Measurements from ENCODE around the gene SEMA3C.
A peak's percentile ranks its signal among the peaks of the same experiment; 100 is the strongest.
"Not testable (repeated sequence)": the region's sequence is repeated elsewhere in the genome, so short reads cannot be mapped to it uniquely, and the experiment has no call there.

The SEMA3C gene

DNA sequence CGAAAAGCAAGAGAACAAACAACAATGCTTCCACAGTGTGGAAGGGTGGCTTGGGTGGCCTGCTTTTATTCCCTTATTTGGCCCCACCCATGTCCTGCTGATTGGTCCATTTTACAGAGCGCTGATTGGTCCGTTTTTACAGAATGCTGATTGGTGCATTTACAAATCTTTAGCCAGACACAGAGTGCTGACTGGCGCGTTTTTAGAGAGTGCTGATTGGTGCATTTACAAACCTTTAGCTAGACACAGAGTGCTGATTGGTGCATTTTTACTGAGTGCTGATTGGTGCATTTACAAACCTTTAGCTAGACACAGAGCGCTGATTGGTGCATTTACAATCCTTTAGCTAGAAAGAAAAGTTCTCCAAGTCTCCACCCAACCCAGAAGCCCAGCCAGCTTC lies 8.1 kb upstream of the SEMA3C start:
- DNase-seq (ENCODE audit: low spot score), result not testable (repeated sequence)

DNA sequence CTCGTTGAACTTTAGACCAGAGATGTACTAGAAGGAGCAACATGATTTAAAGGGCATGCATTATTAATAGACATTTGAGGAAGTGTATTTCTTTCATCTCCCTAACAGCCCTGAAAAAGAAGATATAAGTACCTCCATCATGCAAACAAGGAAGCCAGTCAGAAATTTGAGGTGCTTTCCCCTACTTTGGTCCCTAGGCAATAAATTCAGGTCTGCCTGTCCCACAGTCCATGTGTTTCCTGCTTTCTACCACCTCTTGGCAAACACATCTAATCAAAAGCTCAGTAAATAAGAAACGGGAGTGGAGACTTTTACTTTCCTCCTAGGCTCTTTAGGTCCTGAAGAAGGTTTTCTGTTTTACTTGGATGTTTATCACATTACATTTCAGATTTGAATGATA lies 5.2 kb upstream of the SEMA3C start:
- no peak for DNase-seq (ENCODE audit: low spot score)

GRCh38 chr7:80923211-80923612 lies 4.4 kb upstream of the SEMA3C start:
- DNase-seq (ENCODE audit: low spot score), result no peak

DNA sequence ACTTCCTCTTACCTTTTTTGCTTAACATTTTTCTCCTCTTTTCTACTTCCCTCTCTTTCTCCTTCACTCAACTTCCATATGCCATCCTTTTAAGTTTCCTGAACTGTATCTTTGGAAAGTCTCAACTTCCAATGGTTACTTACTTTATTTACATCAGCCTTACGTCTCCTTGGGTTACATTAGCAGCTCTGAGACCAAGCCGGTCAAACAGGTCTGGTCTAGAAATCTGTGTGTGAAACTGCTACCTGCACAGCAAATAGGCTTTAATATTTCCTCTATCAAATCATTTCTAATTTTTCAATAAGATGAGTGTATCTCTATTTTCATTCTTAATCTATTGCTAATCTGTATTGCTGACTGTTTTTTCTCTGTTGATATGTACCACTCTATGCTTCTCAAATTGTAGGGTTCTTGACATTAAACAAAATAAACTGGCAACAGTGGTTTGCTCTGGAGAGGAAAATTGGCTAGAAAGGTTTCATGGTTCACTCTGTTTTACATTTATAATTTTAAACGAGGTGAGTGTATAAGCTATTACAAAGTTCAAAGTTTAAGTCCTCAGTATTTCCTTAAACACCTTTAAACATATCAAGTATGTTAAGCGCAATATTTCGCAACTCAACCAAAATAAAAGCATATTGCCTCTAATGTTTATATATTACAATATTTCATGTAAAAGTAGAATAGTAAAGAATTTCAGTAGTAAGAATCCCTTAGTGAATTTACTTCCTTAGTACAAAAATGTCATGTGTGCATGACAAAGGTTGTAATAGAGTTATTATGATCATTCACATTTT lies 3.6 kb upstream of the SEMA3C start:
- no peak for DNase-seq (ENCODE audit: low spot score)

DNA sequence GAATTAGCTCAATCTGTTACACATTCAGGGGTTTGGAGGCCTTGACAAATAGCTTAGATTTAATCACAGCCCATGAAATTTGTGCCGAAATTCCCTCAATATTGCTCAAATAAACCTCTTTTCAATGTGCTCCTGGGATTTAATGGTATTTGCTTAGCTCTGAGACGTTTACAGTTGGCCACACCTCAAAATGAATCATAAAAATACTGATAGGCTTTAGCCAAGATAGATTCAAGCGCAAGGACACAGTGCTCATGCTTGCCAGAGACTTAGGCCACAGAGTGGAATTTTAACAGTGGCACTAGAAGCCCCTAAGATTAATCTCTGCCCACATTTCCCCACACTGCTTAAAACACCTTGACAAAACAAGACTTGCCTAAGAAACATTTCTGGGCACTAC lies 2.3 kb upstream of the SEMA3C start:
- DNase-seq (ENCODE audit: low spot score), result no peak

DNA sequence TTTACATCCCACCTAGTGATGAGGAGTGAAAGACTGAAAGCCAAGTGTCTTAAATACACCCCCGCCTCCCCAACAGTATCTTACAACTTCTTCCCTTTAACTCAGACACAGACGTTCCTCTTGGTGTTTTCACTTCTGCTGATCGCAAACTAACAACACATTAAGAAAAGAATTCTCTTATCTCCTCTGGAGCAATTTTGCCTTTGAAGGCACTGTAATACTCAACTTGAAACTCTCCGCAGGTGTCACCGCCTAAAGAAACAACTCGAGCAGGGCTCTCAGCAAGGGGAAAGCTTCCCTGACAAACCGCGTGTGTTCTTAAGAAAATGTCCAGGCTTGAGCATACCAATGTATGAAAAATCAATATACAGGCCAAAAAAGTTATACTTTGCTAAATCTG lies 452 bp downstream of the SEMA3C start:
- DNase-seq (ENCODE audit: low spot score), result peak; percentile 16

DNA sequence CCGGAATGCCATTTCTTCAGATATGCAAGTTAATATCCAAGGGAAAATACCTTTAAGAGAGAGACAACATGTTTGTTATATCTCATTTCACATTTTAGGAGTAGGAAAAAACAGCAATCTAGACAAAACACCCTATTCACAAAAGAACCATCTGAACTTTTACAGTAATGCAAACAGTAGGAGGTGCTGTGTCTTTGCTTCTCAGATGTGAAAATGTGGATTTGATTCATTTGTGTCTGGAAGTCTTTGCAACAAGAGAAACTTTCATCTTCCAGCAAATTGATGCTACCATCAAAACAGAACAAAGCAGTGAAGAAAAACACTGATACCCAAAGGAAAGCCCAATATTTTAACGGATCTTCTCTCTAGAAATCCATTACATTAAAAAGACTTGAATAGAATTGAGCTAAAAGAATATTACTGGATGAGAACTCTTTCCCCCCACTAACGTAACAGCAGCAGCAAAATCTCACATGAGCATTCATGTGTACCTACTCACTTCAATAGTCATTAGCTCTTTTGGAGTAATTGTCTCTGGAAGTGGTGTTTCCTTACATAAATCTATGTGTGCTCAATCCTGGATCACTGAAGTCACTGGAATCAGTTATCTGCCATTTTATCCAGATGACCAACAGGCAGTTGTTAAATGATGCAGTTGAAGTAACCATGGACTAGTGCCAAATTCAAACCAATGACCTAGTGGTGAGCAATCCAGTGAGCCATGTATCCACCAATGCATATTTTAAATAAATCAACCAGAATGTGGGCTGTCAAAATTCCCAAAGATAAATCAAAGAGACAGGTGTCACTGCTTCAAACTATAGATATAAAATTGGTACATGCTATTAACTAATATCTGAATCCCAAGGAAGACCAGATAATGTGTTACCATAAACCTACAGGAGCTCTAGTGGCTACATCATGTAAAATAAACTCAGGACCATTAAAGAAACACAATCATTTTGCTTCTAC lies 1.8 kb downstream of the SEMA3C start:
- DNase-seq (ENCODE audit: low spot score), result peak; percentile 36

GRCh38 chr7:80910228-80910627 lies 8.6 kb downstream of the SEMA3C start:
- DNase-seq (ENCODE audit: low spot score), result no peak

GRCh38 chr7:80908360-80908797 lies 10.5 kb downstream of the SEMA3C start:
- no peak for DNase-seq (ENCODE audit: low spot score)

- DNase-seq (ENCODE audit: low spot score), result no peak
These were observed 11.2 kb downstream of the SEMA3C start for GRCh38 chr7:80907612-80908011.

DNA sequence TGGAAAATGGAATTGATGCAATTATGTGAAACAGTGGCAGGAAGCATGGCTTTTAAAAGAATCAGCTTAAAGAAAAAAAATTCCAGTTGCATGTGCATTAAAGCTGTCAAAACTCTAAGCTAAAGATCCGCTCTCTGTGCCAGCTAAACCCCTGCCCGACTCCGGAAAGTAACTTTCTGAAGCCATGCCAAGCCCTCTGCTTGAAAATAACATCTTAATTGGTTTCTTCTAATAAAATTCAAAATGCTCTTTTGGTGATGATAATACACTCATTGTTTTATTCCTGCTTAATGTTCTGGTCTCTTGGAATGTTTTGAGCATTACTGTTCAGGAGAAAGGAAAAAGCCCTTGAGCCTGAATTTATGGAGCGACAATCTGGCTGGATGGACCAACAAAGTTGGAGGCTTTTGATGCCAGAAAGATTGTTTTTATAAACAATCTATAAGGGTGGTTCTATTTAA lies 11.7 kb downstream of the SEMA3C start:
- no peak for DNase-seq (ENCODE audit: low spot score)

DNA sequence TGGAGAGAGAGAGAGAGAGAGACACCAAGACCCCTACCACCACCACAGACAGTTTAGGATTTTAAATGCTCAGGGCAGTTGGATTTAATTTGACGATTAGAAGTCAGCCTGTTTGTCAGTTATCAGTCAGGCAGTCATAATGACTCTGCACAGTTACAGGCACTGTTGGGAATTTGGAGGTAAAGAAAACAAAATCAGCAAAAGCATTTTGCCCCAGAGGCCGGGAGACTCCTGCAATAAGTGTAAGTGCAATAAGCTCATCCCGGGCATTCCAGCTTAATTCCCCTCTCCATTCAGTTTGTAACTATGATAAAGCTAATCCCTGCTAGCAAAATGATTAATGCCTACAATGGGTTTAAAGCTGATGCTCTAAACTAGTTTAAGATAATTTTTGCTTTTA lies 13.5 kb downstream of the SEMA3C start:
- DNase-seq (ENCODE audit: low spot score), result no peak

GRCh38 chr7:80902716-80903308 lies 16.0 kb downstream of the SEMA3C start:
- no peak for DNase-seq (ENCODE audit: low spot score)

DNA sequence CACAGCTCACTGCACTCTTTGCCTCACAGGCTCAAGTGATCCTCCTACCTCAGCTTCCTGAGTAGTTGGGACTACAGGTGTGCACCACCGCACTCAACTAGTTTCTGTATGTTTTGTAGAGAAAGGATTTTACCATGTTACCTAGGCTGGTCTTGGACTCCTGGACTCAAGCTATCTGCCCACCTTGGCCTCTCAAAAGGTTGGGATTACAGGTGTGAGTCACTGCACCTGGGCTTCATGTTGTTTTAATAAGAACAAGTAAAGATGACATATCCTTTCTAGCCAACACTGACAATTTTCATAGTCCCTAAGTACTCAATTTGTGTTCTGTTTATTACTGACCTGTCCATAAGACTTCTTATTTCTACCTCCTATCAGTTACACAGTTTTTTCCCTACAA lies 16.8 kb downstream of the SEMA3C start:
- DNase-seq (ENCODE audit: low spot score), result no peak

DNA sequence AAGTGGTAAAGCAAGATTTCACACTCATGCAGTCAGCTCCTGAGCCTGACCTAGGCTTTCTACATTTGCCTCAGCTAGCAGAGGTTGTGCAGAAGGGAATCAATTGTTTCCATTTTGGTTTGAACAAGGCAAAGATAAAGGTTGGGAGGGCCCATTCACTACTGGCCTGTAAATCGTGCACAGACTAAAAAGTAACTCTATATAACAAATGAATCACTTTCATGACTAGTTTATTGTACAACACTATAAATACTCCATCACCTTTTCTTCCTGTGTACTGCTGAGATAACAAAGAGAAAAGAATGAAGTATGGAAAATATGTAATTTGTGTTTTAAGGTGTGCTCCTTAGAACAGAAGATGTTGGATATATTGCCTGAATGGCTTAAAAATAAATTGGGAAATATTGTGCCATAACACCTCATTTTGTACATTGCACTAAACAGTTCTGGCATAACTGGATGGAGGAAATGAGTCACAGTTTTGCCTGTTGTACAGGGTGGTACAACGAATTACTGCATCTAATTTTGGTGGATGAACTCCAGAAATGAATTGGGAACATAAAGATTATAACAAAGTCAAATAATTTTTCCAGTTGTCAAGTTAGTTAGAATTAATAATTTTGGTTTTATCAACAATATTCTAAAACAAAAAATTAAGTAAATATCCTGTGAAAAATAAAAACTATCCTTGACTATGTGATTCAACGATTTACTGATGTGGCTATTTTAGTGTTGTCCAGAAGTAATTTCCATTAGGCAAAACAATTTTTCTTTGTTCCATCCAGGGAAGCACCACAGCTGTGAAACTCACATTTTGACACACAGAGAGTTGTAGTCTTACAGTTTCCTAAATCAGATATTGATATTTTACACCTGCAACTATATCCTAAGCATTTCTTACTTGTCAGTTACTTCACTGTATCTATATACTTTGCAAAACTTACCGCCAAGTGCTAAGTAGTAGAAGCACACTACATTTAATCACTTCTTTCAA lies 18.0 kb downstream of the SEMA3C start:
- DNase-seq (ENCODE audit: low spot score), result peak; percentile 44

GRCh38 chr7:80896906-80897598 lies 21.8 kb downstream of the SEMA3C start:
- DNase-seq (ENCODE audit: low spot score), result no peak

- no peak for DNase-seq (ENCODE audit: low spot score)
These were observed 23.8 kb downstream of the SEMA3C start for GRCh38 chr7:80895056-80895455.

- no peak for DNase-seq (ENCODE audit: low spot score)
These were observed 27.6 kb downstream of the SEMA3C start for GRCh38 chr7:80891259-80891544.

- no peak for DNase-seq (ENCODE audit: low spot score)
These were observed 28.2 kb downstream of the SEMA3C start for GRCh38 chr7:80890426-80891258.

- no peak for DNase-seq (ENCODE audit: low spot score)
These were observed 29.3 kb downstream of the SEMA3C start for GRCh38 chr7:80889525-80889924.
